KG1 (cell line): ENCODE results near the gene TSHZ2.
"Not testable (repeated sequence)": the region's sequence is repeated elsewhere in the genome, so short reads cannot be mapped to it uniquely, and the experiment has no call there.

Experiments used
- DNase-seq: peaks from one replicate; lab custom pipeline; 2025; lab: John Stamatoyannopoulos, UW

TSHZ2 gene

DNA sequence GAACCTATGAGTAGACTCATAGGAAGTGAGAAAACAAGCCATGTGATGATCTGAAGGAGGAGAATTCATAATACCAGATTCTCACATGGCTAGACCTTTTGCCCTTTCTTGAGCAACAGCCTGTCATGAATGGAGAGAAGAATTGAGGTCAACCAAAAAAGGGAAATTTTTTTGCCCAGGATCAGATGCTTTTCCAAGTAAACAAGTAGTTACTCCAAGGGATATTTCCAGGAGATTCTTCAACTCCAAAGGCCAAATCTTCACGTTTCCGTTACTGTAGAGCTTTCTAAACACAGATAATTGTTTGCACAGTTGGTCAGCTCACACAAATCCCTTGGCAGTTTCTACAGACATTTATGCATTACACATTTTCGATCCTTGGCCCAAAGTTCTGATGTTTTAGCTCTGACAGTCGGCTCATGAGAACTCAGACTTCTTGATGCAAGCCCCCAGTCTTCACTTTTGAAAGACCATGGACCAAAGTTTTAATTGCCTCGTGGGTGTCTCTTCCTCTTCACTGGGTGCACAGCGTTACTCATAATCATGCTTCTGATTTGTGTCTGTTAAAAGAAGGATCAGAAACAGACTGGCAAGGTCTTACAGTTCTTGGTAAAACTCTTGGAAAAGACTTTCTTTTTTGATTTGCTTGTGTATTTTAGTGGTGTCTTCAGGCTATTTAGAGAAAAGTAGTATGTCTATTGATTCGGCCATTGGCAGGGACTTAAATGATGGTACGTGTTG is 115.0 kb downstream of the TSHZ2 start:
- DNase-seq, result no peak

DNA sequence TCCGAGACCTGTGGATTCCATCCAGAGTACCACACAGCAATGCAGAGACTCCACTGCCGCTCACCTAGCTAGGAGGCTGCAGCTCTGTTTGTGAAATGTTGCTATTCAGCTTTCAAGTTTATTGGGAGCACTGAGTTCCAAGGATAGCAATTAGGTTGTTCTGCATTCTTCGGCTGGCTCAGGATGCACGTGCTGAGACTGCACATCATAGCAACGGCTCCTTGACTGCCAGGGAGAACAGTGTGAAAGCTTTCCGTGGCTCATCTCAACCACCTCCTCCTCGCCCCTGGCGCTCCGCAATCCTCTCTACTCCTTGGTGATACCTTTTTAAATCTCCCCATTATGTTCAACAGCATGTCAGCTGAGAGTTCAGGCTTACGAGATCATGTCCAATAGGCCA is 116.6 kb downstream of the TSHZ2 start:
- no peak for DNase-seq

DNA sequence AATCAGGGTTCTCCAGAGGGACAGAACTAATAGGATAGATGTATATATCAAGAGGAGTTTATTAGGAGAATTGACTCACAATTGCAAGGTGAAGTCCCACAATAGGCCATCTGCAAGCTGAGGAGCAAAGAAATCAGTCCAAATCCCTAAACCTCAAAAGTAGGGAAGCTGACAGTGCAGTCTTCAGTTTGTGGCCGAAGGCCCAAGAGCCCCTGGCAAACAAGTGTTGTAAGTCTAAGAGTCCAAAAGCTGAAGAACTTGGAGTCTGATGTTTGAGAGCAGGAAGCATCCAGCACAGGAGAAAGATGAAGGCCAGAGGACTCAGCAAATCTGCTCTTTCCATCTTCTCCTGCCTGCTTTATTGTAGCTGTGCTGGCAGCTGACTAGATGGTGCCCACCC is 117.7 kb downstream of the TSHZ2 start:
- DNase-seq, result not testable (repeated sequence)

GRCh38 chr20:53091789-53092188 is 119.6 kb downstream of the TSHZ2 start:
- no peak for DNase-seq

GRCh38 chr20:53092772-53093300 is 120.7 kb downstream of the TSHZ2 start:
- no peak for DNase-seq

DNA sequence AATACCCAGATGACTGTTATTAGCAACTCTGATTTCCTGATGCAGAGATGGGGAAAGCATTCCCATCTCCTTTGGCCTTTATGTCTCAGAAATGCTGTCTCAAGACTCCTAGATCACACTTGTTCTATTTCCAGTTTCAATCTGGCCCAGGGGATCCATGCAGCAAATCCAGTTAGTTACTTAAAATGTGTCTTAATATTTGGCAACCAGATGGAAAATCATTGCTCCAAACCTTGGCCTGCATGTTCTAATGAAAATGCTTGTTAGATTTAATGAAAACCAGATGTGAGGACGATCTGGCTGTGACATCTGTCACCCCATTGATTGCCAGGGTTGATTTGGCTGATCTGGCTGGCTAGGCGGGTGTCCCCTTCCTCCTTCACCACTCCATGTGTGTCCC is 125.2 kb downstream of the TSHZ2 start:
- DNase-seq, result no peak

- DNase-seq, result no peak
Observed at GRCh38 chr20:53097791-53098190, 125.6 kb downstream of the TSHZ2 start.

DNA sequence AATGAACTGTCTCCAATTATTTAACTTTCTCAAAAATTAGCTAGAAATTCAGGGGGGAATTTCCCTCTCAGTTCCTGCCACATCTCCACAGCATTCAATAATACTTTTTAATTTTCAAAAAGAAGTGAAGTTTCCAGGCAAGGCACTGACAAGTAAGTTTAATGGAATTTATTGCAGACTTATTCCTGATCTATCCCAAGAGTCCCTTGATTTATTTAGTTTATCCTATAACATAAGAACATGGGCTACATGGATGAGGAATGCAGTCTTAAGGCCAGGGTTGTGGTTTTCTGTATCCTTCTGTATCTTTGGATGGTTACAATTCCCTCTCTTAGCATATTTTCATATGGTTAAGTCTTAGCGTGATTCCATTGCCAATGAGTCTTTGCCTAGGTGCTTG is 126.5 kb downstream of the TSHZ2 start:
- no peak for DNase-seq

- DNase-seq, result no peak
Observed at GRCh38 chr20:53099856-53100255, 127.7 kb downstream of the TSHZ2 start.

- DNase-seq, result no peak
Observed at GRCh38 chr20:53100476-53100911, 128.3 kb downstream of the TSHZ2 start.

- DNase-seq, result no peak
Observed at GRCh38 chr20:53101992-53102760, 130.0 kb downstream of the TSHZ2 start.

DNA sequence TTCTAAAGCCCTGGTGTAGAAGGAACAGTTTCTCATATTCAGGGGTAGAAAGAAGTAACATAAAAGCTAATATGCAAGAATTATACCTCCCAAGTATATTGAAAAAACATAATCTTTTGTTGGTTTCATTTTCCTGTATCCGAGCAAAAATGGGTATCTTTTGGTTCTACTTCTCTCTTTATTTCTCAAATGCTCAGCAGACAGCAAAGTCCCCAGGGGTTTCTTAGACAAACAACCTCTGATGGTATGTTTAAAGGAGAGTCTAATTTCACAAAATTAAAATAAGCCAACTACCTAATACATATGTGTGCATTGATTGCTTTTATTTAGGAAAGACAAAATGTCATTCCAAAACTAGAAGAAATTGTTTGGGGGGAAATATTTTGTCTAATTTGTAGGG is 131.0 kb downstream of the TSHZ2 start:
- DNase-seq, result no peak

DNA sequence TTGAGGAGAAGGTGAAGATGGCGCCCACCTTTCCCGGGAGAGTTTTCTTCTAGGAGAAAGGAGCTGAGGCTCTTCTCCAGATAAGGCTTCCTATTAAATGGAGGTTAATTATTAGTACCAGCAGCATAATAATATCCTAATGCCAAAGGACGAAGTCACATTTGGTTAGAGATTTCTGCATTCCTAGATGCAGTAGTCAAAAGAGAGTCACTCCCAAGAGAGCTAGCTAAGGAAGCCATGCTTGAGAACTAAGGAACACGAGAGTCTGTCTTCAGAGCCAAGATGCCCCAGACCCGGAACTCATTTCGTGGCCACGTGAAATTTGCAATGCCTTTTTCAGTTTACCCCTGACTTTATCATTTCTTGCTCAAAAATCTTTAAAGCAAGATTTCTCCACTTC is 132.7 kb downstream of the TSHZ2 start:
- no peak for DNase-seq

DNA sequence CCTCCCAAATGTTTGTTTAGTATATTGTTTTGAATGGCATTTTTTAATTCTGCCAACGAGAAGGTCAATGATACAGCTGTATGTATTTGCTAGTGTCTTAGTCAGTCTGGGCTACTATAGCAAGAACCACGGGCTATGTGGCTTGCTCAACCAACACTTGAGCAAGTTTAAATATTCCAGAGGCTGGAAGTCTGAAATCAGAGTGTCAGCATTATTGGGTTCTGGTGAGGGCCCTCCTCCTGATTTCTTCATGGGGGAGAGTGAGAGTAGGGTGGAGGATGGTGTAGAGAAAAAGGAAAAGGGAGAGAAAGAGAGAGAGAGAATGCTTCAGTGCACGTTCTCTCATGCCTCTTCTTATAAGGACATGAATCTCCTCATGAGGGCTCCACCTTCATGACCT is 144.6 kb downstream of the TSHZ2 start:
- no peak for DNase-seq

DNA sequence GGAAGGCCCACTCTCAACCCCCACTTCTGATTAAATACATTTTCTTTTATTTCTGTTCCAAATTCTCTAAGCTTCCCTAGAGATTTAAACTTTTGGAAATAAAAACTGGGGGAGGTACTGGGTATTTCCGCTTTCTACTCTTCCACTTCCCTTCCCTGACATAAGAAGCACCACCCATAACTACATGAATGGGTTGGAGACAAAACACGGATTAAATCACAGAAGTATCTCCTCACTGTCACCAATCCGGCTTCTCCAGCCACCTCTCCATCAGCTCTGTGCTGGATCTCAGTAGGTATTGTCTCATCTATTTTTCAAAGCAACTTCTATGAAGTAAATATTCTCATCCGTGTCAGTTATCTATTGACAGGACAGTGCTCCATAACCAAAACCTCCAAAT is 150.7 kb downstream of the TSHZ2 start:
- no peak for DNase-seq

DNA sequence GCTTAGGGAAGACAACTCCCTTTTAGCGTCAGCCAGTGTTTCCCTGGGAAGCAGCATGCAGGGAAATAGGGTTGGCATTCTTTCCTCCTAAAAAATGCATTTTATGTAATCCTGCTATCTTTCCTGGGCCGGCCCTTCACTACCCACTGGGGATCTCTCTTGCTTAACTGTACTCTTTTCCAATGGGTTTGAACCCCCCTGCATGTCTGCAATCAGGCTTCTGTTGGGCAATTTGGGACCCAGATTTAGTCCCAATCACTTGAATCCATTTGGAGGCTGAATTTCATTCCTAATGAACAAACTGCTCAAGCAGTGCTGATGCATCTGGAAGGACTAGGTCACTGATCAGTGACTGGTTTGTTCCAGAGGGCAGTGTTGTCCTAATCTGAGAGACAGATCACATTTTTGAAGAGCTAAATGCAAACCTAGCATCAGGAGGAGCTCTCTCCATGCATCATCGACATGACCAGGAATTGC is 152.0 kb downstream of the TSHZ2 start:
- no peak for DNase-seq

GRCh38 chr20:53124803-53125202 is 152.6 kb downstream of the TSHZ2 start:
- no peak for DNase-seq

DNA sequence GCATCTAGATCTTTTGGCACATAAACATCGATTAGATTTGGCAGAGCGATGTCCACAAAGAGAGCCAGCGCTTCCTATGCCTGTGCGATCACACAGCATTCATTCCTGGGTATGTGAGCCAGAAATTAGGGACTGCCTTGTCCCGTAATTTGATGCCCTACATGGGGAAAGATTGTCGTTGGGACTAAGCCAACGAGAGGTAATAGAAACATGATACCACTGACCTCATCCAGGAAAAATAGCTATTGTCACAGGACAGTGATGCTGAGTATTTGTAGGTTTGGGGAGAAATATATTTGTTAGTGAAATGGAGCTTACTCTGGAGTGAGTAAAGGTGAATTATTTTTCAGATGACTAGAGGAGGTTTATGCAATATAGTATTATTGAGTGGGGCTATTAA is 154.0 kb downstream of the TSHZ2 start:
- no peak for DNase-seq

GRCh38 chr20:53127027-53127426 is 154.9 kb downstream of the TSHZ2 start:
- no peak for DNase-seq

- no peak for DNase-seq
Observed at GRCh38 chr20:53128004-53128403, 155.8 kb downstream of the TSHZ2 start.

GRCh38 chr20:53129563-53129962 is 157.4 kb downstream of the TSHZ2 start:
- no peak for DNase-seq

- DNase-seq, result no peak
Observed at GRCh38 chr20:53130795-53131194, 158.6 kb downstream of the TSHZ2 start.

DNA sequence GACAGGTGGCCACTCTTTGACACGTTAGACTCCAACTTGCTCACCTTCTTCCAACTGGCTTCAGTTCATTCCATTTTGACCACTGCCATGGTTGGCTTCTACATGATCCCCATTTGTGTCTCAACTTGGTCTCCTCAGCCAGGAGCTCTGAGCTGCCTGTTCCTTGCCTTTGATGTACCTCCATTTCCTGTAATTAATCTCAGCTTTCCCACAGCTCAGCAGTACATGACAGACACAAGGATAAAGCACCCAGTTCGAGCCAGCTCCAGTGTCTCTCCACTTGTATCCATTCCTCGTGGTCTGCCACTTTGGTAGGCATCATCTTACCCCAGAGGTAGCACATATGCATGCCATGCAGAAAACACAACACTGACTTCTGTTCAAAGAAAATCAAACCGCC is 161.0 kb downstream of the TSHZ2 start:
- no peak for DNase-seq
